AG09319 (cell line): Measurements from ENCODE around the gene RING1.

ENCODE experiments used
- DNase-seq: peaks from one replicate; pipeline ENCODE4 v3.0.0-alpha.2; 2010; ENCODE audit warnings: low read depth; ENCODE audit errors: extremely low read depth
- CTCF ChIP-seq: IDR thresholded peaks from 2 replicates; pipeline ENCODE4 v1.5.1; 2011; ENCODE audit warnings: low read depth, mild to moderate bottlenecking, inconsistent platforms, low read length, moderate library complexity

RING1 gene

GRCh38 chr6:33206027-33206863 lies 2.1 kb upstream of the RING1 start:
- no peak for DNase-seq
- no peak for TF ChIP-seq CTCF

GRCh38 chr6:33206864-33207551 lies 1.3 kb upstream of the RING1 start:
- DNase-seq = no peak
- TF ChIP-seq CTCF = no peak

GRCh38 chr6:33207552-33208090 lies 679 bp upstream of the RING1 start:
- no peak for TF ChIP-seq CTCF
- no peak for DNase-seq

- no peak for DNase-seq
- no peak for TF ChIP-seq CTCF
Observed at GRCh38 chr6:33209856-33210255, 1.6 kb downstream of the RING1 start.

GRCh38 chr6:33211136-33211535 lies 2.8 kb downstream of the RING1 start:
- DNase-seq = no peak
- no peak for TF ChIP-seq CTCF

- DNase-seq = no peak
- TF ChIP-seq CTCF = no peak
Observed at GRCh38 chr6:33211666-33212422, 3.5 kb downstream of the RING1 start.

GRCh38 chr6:33212857-33213165 lies 4.5 kb downstream of the RING1 start:
- no peak for DNase-seq
- TF ChIP-seq CTCF = no peak
